ENCODE measurements around the gene CYB5B. TPM values are rescaled to one million over a fixed set of nuclear protein-coding genes. Genes with fewer than 3 reads are reported as not detected.

CYB5B gene
- 166 TPM for polyA plus RNA-seq (2012; ENCODE audit: insufficient read depth, insufficient read length)

- DNase-seq (ENCODE audit: low read depth, low spot score): peak; percentile 99
Measured at GRCh38 chr16:69424053-69424934, at the start of gene CYB5B. TSS of gene CYB5B (plus strand) at chr16:69424619. CDS start at chr16:69424684, 65 bp downstream.

DNA sequence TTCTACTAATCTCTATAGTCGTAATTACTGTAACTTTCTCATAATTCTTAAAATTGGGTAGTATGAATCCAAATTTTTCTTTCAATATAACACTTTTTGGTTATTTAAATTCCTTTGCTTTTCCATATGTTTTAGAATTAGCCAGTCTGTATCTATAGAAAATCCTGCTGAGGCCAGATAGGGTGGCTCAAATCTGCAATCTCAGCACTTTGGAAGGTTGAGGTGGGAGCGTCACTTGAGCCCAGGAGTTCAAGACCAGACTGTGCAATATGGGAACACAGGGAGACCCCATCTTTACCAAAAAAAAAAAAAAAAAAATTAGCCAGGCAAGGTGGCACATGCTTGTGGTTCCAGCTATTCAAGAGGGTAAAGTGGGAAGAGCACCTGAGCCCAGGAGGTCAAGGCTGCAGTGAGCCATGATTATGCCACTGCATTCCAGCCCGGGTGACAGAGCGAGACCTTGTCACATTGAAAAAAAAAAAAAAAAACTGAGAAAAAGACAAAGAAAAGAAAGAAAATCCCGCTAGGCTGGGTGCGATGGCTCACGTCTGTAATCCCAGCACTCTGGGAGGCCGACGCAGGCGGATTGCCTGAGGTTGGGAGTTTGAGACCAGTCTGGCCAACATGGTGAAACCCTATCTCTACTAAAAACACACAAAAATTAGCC, 47.9 kb upstream of the CYB5B start:
- H3K4me3 ChIP-seq (ENCODE audit: low read length): no peak overlapping the region
- DNase-seq (ENCODE audit: low read depth, low spot score): no peak

More at GRCh38 chr16:69424053-69424934, at the start of gene CYB5B:
- H3K4me3 ChIP-seq (ENCODE audit: low read length): peak within 1 kb of the TSS; percentile 82

DNA sequence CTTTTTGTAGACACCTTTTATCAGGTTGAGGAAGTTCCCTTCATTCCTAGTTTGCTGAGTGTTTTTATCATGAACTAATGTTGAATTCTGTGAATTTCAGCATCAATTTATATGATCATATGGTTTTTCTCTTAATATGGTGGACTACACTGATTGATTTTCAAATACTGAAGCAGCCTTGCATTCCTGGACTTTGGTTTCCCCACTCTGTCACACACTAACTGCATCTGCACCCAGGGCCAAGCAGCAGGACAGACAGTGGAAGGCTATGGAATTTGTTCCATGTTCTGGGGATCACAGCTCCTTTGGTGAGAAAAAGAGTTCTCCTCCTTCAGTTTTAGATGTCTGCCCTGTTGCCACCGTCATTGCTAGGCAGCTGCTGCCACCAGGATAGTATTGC, 46.4 kb upstream of the CYB5B start:
- H3K4me3 ChIP-seq (ENCODE audit: low read length): no peak overlapping the region
- DNase-seq (ENCODE audit: low read depth, low spot score): no peak

DNA sequence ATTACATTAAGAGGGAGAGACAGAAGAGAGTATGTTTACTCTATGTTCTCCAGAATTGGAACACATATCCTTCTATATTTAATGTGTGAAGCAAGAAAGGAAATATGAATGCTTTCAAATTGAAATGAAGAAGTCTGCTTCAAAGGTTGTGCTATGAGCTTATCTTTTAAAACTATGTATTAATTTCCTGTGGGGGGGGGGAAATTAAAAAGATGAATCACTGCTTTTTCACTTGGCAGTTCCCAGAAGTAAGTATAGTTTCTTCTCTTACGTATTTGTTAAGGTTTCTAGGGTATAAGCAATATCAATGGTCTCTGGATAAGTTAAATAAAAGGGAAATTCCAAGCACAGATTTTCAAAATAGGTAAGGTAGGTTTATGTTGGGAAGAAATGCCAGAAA, 45.7 kb upstream of the CYB5B start:
- no peak overlapping the region for H3K4me3 ChIP-seq (ENCODE audit: low read length)
- DNase-seq (ENCODE audit: low read depth, low spot score): no peak

GRCh38 chr16:69381231-69381630, 43.2 kb upstream of the CYB5B start:
- DNase-seq (ENCODE audit: low read depth, low spot score): no peak
- no peak overlapping the region for H3K4me3 ChIP-seq (ENCODE audit: low read length)

GRCh38 chr16:69382421-69382820, 42.0 kb upstream of the CYB5B start:
- H3K4me3 ChIP-seq (ENCODE audit: low read length): no peak overlapping the region
- DNase-seq (ENCODE audit: low read depth, low spot score): no peak

DNA sequence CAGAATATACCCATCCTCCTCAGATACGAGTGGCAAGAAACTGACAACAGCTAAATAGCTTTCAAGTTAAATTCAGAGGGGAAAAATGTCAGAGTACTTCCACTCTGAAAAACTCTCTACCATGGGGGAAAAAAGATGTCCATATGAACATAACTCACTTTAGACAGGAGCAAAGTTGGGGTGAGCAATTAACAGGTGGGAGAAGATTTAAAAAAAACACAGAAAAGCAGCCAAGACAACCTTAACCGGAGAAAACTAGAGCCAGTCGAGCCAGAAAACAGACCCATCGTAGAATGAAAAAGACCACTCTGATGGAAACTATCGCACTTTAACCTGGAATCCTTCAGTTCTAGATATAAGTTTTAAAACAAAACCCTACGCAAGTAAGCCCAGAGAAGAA, 39.4 kb upstream of the CYB5B start:
- H3K4me3 ChIP-seq (ENCODE audit: low read length): peak overlapping the region; percentile 73
- DNase-seq (ENCODE audit: low read depth, low spot score): no peak

GRCh38 chr16:69386596-69386995, 37.8 kb upstream of the CYB5B start:
- DNase-seq (ENCODE audit: low read depth, low spot score): no peak
- H3K4me3 ChIP-seq (ENCODE audit: low read length): peak overlapping the region; percentile 73

DNA sequence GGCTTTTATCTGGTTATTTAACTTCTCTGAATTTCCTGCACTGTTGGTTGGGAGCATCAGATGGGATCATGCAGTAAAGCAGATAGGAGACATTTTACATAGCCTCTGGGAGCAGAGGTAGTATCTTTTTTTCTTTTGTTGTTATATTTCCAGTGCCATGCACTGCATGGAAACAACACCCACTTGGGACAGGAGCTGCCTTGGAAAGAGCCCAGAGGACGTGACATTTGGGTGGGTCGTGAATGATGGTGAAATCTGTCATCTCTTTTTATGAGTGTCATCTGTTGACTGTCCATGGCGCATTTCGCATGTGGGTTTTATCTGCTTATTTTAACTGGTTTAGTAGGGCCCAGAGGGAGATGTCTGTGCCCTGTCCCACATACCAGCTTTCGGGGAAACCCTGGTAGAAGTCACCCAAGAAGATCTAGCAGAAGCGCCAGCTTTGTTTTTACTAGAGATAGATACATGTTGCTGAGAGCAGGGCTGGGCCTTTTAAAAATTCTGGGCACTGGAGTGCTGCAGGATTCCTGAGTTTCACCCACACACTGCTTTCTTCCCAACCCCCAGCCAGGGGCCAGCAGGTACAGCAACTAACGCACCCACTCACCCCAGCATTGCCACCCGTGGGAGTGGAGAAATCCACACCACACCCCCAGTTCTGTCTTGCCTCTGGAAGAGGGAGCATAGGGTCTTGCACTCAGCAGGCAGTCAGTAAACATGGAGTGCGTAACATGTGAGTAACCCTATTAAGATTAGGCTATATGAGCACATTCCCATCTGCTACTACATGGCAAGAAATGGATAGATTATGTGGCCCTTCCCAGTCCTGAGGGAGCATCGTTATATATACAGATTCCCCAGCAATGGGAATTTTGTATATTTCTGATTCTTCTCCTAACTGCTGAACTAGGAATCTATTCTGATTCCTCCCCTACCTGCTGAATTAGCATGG, 30.2 kb upstream of the CYB5B start:
- DNase-seq (ENCODE audit: low read depth, low spot score): no peak
- H3K4me3 ChIP-seq (ENCODE audit: low read length): no peak overlapping the region

DNA sequence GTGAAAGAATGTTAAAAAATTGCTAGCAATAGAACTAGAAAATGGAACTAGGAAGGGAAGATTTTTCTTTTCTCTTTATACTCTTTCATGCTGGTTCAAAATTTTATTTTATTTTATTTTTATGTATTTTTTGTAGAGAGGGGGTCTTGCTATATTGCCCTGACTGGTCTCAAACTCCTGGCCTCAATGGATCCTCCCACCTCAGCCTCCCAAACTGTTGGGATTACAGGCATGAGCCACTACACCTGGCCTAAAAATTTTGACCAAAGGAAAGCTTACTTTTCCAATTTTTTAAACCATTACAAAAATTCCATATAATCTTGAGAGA, 28.6 kb upstream of the CYB5B start:
- DNase-seq (ENCODE audit: low read depth, low spot score): no peak
- H3K4me3 ChIP-seq (ENCODE audit: low read length): no peak overlapping the region

DNA sequence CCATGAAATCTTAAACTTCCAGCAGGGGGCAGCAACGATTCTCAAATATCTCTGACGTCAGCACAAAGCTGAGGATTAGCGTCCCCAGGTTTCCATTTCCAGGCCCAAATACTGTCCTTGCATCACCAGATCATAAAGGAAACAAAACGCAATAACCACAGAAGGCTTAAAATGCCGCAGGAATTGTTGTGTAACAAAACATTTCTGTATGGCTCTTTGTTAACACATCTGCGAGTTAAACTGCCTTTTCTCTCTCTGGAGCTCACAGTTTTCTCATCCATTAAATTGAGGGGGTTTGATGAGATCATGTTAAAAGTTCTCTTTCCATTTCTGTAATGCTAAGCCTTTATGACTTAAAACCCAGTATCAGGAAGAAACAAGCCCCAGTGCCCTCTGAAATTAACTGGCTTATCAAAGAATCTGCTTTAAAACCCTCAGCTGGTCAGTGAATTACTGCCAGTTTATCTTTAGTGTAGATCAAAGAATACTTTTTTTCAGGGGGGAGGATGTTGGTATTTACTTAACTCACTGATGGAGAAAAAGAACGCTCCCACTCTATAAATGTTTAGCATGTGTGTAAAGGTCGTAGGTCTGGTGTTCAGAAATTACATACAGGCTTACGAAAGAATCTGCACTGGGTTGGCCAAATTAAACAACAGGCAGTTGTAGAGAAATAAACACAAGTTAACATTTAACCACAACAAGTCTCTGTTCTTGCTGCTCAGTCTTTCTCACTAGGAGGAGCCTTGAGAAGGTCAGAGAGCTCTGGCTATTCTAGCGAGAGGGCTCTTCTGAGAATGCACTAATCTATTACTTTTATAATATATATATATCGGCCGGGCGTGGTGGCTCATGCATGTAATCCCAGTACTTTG, 28.0 kb upstream of the CYB5B start:
- peak; percentile 77 for DNase-seq (ENCODE audit: low read depth, low spot score)
- no peak overlapping the region for H3K4me3 ChIP-seq (ENCODE audit: low read length)

- H3K4me3 ChIP-seq (ENCODE audit: low read length): no peak overlapping the region
- DNase-seq (ENCODE audit: low read depth, low spot score): no peak
Measured at GRCh38 chr16:69397821-69398521, 26.4 kb upstream of the CYB5B start.

DNA sequence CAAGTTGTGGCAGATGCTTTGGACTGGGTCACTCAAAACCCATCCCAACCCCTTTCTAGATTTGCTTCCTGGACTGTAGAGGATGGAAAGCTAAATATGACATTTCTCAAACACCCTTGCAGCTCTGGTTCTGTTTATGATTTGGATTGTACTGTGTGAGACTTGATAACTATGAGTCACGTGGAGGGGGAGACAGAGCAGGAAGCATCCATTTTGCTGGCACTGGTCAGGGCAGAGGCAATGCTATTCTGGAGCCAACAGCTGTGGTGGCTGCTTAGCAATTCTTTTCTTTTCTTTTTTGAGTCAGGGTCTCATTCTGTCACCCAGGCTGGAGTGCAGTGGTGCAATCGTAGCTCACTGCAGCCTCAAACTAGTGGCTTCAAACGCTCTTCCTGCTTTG, 25.1 kb upstream of the CYB5B start:
- H3K4me3 ChIP-seq (ENCODE audit: low read length): no peak overlapping the region
- no peak for DNase-seq (ENCODE audit: low read depth, low spot score)

GRCh38 chr16:69402439-69402838, 22.0 kb upstream of the CYB5B start:
- no peak overlapping the region for H3K4me3 ChIP-seq (ENCODE audit: low read length)
- DNase-seq (ENCODE audit: low read depth, low spot score): no peak

DNA sequence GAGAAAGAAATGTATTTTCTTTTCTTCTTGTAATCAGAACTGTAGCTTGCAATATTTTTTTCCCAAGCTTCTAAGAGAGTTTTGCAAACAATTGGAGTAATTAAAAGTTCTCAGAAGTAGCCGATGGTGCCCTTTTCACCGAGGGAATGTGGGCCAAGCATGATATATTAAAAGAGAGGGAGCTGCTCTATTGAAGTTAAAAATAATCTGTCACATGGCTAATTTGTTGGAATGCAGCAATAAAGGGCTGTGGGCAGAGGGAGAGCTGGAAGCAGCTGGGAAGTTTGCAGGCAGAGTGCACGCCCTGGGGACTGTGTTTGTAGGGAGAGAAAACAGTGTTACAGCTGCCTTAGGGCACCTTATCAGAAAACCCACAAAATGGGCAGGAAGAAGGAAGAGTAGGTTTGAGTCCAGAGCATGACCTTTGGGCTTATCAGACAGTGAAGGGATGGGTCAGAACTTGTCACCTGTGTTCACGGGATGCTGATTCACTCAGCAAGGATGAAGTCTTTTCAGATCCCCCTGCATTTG, 20.1 kb upstream of the CYB5B start:
- no peak overlapping the region for H3K4me3 ChIP-seq (ENCODE audit: low read length)
- no peak for DNase-seq (ENCODE audit: low read depth, low spot score)

DNA sequence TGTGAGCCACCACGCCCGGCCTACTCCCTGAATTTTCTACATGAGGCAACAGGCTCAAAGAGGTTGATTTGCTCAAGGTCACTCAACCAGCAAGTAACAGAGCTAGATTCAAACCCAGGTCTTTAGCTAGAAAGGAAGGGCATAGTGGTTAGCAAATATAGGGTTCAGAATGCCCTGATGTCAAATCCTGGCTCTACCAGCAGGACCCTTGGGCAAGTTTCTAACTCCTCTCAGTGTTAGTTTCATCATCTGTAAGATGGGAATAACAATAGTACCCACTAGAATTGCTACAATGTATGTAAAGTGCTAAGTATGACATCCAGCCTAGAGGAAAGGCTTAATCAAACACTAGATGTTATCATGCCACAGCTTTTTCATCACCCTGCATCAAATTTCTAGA, 19.1 kb upstream of the CYB5B start:
- H3K4me3 ChIP-seq (ENCODE audit: low read length): no peak overlapping the region
- no peak for DNase-seq (ENCODE audit: low read depth, low spot score)

GRCh38 chr16:69405757-69406156, 18.7 kb upstream of the CYB5B start:
- H3K4me3 ChIP-seq (ENCODE audit: low read length): no peak overlapping the region
- DNase-seq (ENCODE audit: low read depth, low spot score): no peak
